ENCODE data around the gene ITPRID2.

DNA sequence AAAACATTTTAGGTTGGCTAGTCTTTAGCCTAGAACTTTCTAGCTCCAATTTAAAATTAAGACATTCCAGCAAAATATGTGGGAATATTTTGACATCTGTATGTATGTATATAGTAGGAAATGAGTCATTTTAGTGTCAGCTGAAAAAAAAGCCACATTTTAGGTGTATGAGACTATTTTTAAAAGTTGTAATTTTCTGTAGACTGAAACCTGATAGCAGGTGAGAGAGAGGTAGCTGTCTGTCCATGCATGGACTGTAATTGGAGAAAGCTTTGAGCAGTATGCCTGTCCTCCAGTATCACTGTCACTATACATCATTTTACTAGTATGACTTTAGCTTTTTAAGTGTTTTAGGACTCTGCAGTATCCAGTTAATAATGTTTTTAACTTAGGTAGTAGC lies 68.0 kb downstream of the ITPRID2 start:
- TF ChIP-seq, protein P1, sequence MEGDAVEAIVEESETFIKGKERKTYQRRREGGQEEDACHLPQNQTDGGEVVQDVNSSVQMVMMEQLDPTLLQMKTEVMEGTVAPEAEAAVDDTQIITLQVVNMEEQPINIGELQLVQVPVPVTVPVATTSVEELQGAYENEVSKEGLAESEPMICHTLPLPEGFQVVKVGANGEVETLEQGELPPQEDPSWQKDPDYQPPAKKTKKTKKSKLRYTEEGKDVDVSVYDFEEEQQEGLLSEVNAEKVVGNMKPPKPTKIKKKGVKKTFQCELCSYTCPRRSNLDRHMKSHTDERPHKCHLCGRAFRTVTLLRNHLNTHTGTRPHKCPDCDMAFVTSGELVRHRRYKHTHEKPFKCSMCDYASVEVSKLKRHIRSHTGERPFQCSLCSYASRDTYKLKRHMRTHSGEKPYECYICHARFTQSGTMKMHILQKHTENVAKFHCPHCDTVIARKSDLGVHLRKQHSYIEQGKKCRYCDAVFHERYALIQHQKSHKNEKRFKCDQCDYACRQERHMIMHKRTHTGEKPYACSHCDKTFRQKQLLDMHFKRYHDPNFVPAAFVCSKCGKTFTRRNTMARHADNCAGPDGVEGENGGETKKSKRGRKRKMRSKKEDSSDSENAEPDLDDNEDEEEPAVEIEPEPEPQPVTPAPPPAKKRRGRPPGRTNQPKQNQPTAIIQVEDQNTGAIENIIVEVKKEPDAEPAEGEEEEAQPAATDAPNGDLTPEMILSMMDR (IDR thresholded peaks at IDR 0.05) = no peak
- TF ChIP-seq POLR2AphosphoS5 (IDR thresholded peaks at IDR 0.05; ENCODE audit: insufficient read depth in 1 of 2, low read depth in 1 of 2) (no peak), POLR2A (IDR thresholded peaks at IDR 0.05) (no peak)
